ENCODE measurements around the gene CAPZB.

DNA sequence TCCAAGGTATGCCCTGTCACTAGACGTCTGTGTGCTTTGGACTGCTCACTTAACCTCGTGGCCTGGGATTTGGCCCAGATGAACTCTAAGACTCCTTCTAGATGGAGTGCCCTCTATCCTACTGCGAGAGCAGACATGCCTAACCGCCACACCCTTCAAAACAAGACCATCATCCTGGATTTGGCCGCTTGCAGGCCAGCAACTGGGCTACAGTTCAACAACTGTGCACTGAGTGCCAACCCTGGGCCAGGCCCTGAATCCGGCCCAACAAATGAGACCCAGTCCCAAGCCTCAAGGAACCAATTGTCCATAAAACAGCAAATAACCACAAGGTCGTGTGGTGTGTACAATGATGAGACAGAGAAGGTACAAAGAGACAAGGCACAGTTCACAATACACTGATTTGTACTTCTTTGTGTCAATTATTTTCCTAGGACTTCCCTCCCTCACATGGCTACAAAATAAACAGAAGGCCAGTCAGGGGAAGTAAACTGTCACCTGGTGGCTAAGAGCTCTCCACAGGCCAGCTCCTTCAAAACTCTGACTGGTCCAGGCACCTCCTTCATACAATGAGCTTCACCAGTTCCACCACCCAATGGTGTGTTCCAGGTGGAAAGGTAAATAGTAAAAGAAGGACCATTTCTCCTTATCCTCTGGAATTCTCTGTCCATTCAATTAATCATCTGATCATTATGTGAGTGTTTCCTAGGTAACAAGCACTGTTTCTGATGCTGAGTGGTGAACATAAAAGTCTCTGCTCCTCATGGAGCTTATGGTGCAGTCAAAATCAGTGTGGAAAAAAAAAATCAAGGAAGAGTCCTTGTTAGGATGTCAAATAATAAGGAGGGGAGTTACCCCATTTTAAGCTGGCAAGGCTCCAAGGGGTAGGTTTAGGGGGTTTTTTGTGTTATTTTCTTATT, 60.4 kb downstream of the CAPZB start:
- TF ChIP-seq, protein P1, sequence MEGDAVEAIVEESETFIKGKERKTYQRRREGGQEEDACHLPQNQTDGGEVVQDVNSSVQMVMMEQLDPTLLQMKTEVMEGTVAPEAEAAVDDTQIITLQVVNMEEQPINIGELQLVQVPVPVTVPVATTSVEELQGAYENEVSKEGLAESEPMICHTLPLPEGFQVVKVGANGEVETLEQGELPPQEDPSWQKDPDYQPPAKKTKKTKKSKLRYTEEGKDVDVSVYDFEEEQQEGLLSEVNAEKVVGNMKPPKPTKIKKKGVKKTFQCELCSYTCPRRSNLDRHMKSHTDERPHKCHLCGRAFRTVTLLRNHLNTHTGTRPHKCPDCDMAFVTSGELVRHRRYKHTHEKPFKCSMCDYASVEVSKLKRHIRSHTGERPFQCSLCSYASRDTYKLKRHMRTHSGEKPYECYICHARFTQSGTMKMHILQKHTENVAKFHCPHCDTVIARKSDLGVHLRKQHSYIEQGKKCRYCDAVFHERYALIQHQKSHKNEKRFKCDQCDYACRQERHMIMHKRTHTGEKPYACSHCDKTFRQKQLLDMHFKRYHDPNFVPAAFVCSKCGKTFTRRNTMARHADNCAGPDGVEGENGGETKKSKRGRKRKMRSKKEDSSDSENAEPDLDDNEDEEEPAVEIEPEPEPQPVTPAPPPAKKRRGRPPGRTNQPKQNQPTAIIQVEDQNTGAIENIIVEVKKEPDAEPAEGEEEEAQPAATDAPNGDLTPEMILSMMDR (IDR thresholded peaks at IDR 0.05): no peak
- TF ChIP-seq POLR2A (IDR thresholded peaks at IDR 0.05): no peak
